OCI-M2 (cell line): ENCODE data around the gene LAMP5.

Experiments
- DNase-seq: peaks from one replicate; lab custom pipeline; 2025; ENCODE audit not compliant: unreplicated experiment; lab: John Stamatoyannopoulos, UW

The LAMP5 gene

DNA sequence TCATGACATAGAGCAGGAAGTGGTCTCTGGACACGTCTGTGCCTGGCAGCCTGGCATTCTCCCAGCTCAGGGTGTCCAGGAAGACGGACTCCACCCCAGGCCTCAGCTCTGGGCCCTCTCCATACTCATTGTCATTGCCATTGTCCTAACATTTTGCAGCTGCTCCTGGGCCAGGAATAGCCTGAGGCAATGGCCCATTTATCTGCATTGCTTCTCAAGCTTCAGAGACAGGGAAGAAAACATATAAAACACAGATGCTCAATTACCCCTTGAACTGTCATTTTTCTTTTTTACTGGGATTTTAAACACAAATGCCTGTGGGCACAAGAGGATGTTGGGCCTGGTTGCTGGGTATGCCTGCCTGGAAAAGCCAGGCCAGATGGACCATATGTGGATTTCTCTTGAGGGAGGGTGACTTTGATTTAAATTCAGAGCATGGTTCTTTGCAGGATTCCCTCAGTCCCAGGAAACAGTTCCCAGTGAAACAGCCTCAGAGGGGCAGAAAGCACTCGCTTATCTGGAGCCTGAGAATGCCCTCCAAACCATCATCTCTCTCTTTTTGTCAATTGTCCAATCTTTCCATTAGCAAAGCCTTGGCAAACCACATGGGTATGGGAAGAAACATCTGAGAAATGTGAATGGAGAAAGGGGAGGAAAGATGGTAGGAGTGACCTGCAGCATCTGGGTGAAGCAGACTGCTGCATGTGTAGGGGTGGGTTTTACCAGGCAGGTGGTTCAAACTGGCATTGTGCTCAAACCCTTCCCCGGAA lies 17.9 kb downstream of the LAMP5 start:
- no peak for DNase-seq

GRCh38 chr20:9534025-9534424 lies 19.6 kb downstream of the LAMP5 start:
- no peak for DNase-seq

GRCh38 chr20:9535449-9535848 lies 21.1 kb downstream of the LAMP5 start:
- no peak for DNase-seq

- DNase-seq, result no peak
These were observed 28.8 kb downstream of the LAMP5 start for GRCh38 chr20:9543214-9543613.

DNA sequence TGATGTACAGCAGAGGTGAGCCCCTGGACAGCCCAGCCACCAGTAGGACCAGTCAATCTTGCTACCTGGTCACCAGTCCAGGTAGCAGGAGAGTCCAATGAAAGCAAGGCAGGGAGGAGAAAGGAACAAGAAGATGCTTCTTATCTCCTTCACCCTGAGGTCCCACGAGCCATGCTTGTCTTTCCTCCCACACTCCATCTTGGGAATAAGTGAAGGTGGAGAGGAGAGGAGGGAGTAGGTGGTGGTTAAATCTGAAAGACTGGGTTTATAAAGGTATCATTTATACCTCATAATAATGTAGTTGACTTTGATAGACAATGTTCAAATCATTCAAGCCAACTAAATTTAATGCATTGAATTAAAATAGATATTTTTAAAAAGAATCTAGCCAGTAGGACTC lies 35.9 kb downstream of the LAMP5 start:
- DNase-seq, result no peak

DNA sequence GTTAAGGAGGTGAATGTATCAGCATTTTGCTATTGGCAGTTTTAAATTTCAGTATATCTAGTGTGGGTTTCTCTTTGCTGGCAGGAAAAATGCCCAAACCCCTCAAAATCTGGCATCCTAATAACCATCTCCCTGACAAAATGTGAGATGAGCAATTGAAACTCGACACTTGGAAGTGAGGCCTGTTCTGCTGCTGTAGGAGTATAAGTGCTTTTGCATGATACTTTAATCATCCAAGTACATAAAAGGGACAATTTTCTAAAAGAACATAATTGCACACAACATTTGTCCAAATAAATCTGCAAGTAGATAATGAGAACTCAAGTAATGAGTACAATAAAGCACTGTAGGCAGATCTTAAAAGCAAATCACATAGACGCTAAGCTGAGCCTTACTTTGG lies 36.5 kb downstream of the LAMP5 start:
- DNase-seq, result no peak

- no peak for DNase-seq
These were observed 37.6 kb downstream of the LAMP5 start for GRCh38 chr20:9551808-9552550.

- no peak for DNase-seq
These were observed 41.4 kb downstream of the LAMP5 start for GRCh38 chr20:9555781-9556180.

- no peak for DNase-seq
These were observed 43.0 kb downstream of the LAMP5 start for GRCh38 chr20:9557411-9557810.

DNA sequence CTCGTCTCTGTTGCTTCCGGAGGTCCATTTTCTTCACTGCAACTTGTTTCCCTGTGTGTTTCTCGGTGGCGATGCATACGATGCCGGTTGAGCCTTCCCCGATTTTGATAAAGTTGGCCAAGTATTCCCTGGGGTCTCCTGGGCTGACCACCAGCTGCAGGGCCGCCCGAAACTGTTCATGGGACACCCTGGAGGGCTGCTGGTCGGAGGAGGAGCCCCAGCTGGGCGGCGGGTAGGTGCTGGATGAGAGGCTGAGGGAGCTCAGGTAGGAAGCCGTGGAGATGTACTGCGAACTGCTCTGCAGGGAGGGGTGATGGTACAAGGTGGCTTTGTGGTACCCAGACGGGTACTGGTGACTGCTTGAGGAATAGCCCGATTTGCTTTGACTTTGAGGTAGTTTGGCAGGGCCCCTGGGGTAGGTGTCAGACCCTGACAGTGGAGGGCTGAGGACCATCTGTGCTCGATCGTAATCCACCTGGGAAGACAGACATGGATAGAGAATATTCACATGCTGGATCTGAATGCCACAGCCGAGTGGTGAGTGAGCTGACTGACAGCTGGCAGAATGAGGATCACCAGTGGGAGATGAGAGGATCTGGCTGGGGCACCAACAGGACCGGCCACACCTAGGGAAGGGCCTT lies 51.6 kb downstream of the LAMP5 start:
- DNase-seq, result no peak

DNA sequence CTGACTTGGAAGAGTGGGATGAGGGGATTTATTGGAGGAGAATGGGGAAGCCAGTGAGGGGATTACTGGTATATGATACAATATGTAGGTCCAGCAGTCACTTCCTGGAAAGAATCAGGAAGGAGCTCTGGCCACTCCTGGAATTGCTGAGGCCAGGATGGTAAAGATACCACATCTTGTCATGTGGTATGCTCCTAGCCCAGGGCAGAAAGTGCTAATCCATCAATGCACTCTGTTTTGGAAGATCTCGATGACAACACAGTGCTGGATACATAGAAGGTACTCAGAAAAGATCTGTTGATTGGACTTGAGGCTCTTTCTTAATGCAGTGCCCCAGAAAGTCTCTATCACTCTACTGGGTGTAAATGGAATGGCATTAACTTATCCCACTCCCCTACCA lies 52.6 kb downstream of the LAMP5 start:
- no peak for DNase-seq

- no peak for DNase-seq
These were observed 56.2 kb downstream of the LAMP5 start for GRCh38 chr20:9570612-9571011.

- no peak for DNase-seq
These were observed 57.4 kb downstream of the LAMP5 start for GRCh38 chr20:9571783-9572182.

GRCh38 chr20:9572670-9573069 lies 58.3 kb downstream of the LAMP5 start:
- DNase-seq, result no peak

- DNase-seq, result no peak
These were observed 59.2 kb downstream of the LAMP5 start for GRCh38 chr20:9573335-9574151.

- no peak for DNase-seq
These were observed 59.8 kb downstream of the LAMP5 start for GRCh38 chr20:9574181-9574580.

DNA sequence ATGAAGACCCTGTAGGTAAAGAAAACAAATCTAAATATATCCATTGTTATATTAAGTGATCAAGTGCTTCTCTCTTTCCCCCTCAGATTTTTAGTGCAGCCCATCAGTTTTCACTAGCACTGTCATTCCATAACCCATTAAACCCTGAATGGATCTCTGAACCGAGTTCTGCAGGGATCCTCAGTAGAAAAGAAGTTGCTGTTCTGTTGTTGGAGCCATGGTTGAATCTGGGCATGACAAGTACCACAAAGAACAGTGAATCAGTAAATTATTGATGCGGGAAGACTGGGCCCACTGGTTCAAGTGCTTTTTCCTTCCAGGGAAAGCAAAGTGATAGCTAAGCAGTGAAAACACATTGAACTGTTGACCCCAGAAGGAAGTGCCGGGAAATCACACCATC lies 60.4 kb downstream of the LAMP5 start:
- no peak for DNase-seq

- no peak for DNase-seq
These were observed 61.4 kb downstream of the LAMP5 start for GRCh38 chr20:9575836-9576235.

GRCh38 chr20:9576695-9577094 lies 62.3 kb downstream of the LAMP5 start:
- DNase-seq, result no peak

DNA sequence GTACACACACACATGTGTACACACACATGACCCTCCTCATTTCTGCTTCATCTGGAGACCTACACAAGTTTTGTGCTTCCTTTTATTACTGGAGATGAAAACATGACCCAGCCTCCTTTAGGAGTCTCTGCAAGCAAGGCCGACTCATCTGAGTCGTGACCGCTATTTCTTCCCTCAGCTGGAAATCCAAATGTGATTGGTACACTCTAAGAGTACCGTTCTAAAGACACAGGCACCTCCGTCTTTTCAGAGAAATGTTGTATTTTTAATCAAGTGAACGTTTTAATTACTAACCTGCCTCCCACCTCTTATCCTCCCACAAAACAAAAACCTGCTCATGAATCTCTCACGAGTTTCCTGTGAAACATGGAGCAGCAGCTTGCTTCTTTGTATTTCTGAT lies 63.0 kb downstream of the LAMP5 start:
- no peak for DNase-seq

- DNase-seq, result no peak
These were observed 64.2 kb downstream of the LAMP5 start for GRCh38 chr20:9578594-9578993.
